PC-9 (cell line): ENCODE measurements around the gene MUC3A. TPM values are rescaled to one million over a fixed set of nuclear protein-coding genes. Genes with fewer than 3 reads are reported as not detected.
"Not testable (repeated sequence)": the region's sequence is repeated elsewhere in the genome, so short reads cannot be mapped to it uniquely, and the experiment has no call there.

Experiments
- BruUV-seq: library from RNA; stranded (reverse); fragments of 400-500 nt; replicated peaks from 2 replicates; lab custom pipeline; 2021; lab: Mats Ljungman, UMichigan
- CTCF ChIA-PET: fragments of 300-600 bp; sonication (Branson Sonifier 250); formaldehyde crosslinking; loops from one replicate; lab custom pipeline; 2022; ENCODE audit warnings: antibody characterized with exemption; lab: Charles Lee
- POLR2A ChIA-PET: fragments of 300-600 bp; sonication (Branson Sonifier 250); formaldehyde crosslinking; loops from one replicate; lab custom pipeline; 2022; ENCODE audit warnings: antibody characterized with exemption; ENCODE audit not compliant: unreplicated experiment; lab: Charles Lee
- DNase-seq, 2 experiments: peaks; one replicate each; pipeline versions ENCODE4 v3.0.0 to v3.0.0-alpha.2; 2015 to 2022; ENCODE audit warnings: mixed read lengths in 1 of 2
- H2AFZ ChIP-seq: fragments of 200-600 bp; sonication (generic); 2 replicates; pipeline ENCODE4 v1.8.1; 2017; ENCODE audit warnings: antibody characterized with exemption
- H3F3A ChIP-seq: fragments of 200-600 bp; sonication (generic); 2 replicates; pipeline ENCODE4 v1.8.1; 2017; ENCODE audit warnings: antibody characterized with exemption, mild to moderate bottlenecking, low read depth; ENCODE audit not compliant: insufficient read depth
- H3K27ac ChIP-seq: fragments of 200-600 bp; sonication (generic); 2 replicates; pipeline ENCODE4 v1.6.1; 2016; ENCODE audit warnings: mixed run types
- H3K27me3 ChIP-seq: fragments of 200-600 bp; sonication (generic); 2 replicates; pipeline ENCODE4 v1.6.1; 2016; ENCODE audit warnings: low read depth, mixed run types; ENCODE audit not compliant: insufficient read depth
- H3K36me3 ChIP-seq: fragments of 200-600 bp; sonication (generic); 2 replicates; pipeline ENCODE4 v1.6.1; 2016; ENCODE audit warnings: low read depth, mixed run types
- H3K4me1 ChIP-seq: fragments of 200-600 bp; sonication (generic); replicated peaks from 2 replicates; pipeline ENCODE4 v1.6.1; 2016; ENCODE audit warnings: mixed run types; ENCODE audit not compliant: insufficient read depth
- H3K4me2 ChIP-seq: fragments of 200-600 bp; sonication (generic); 2 replicates; pipeline ENCODE4 v1.6.1; 2017; ENCODE audit warnings: mixed run types
- H3K4me3 ChIP-seq: fragments of 200-600 bp; sonication (generic); 2 replicates; pipeline ENCODE4 v1.6.1; 2016; ENCODE audit warnings: mixed run types
- H3K79me2 ChIP-seq: fragments of 200-600 bp; sonication (generic); 2 replicates; pipeline ENCODE4 v1.6.1; 2017; ENCODE audit warnings: low read depth, mixed run types
- H3K9me2 ChIP-seq: fragments of 200-600 bp; sonication (generic); 2 replicates; pipeline ENCODE4 v1.8.1; 2017; ENCODE audit warnings: mild to moderate bottlenecking; ENCODE audit not compliant: insufficient read depth
- H3K9me3 ChIP-seq: fragments of 200-600 bp; sonication (generic); 2 replicates; pipeline ENCODE4 v1.8.1; 2016; ENCODE audit warnings: low read depth; ENCODE audit not compliant: insufficient read depth
- H4K20me1 ChIP-seq: fragments of 200-600 bp; sonication (generic); 2 replicates; pipeline ENCODE4 v1.8.1; 2017; ENCODE audit not compliant: insufficient read depth
- CTCF ChIP-seq: fragments of 200-600 bp; sonication (generic); conservative IDR thresholded peaks from 2 replicates; pipeline ENCODE4 v1.6.1; 2017; ENCODE audit warnings: mixed run types, antibody characterized with exemption, mild to moderate bottlenecking, moderate library complexity
- EZH2 ChIP-seq: fragments of 200-600 bp; sonication (generic); IDR thresholded peaks from 2 replicates; pipeline ENCODE4 v1.8.0; 2017; ENCODE audit warnings: antibody characterized with exemption, low read depth
- intact Hi-C: fragments of 100-400 bp; cut with micrococcal nuclease; formaldehyde crosslinking; loops from one replicate; pipeline ENCODE4 v1.10.0; 2022; ENCODE audit not compliant: unreplicated experiment
- total RNA-seq: library from RNA; stranded (reverse); gene quantifications from 2 replicates; pipeline ENCODE4 v1.2.3, GENCODE V29; 2021

The MUC3A gene
- total RNA-seq, 1 experiment from 2014 or later, result 0.90 TPM

DNA sequence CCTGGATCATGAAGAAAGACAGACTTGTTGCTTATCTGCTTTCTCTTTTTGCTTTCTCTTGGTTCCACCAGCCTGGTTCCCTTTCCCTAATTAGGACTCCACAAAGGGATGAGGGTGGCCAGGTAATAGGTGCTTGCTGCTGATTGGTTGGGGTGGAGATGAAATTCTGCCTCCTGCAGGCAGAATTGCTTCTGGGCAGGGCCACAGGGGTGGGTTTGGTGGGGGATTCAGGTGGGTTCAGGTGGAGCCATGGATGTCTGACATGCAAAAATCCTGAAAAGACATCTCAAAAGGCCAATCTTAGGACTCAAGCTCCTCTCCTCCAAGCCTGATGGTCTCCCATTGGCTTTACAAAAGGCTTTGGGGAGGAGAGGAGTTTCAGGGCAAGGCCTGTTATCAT lies 28.3 kb upstream of the MUC3A start:
- no peaks in the 10 kb centered on the region for H3K27me3 ChIP-seq
- DNase-seq, result no peak
- no peaks in the 10 kb centered on the region for H3K4me1 ChIP-seq
- H2AFZ ChIP-seq, result no peak overlapping the region
- intact Hi-C loops, result no loop called here
- no peak overlapping the region for H3K4me3 ChIP-seq
- no peaks in the 10 kb centered on the region for H3K9me3 ChIP-seq
- H3K9me2 ChIP-seq, result no peaks in the 10 kb centered on the region
- no peaks in the 10 kb centered on the region for H3F3A ChIP-seq
- no peaks in the 10 kb centered on the region for H3K36me3 ChIP-seq
- H4K20me1 ChIP-seq, result no peaks in the 10 kb centered on the region
- CTCF ChIA-PET, result no interaction called here
- no peak overlapping the region for H3K4me2 ChIP-seq
- no peaks in the 10 kb centered on the region for H3K79me2 ChIP-seq
- BruUV-seq, result no TSS peak
- POLR2A ChIA-PET, result interaction anchor here (0.6 kb wide), 1 partner anchor 11 kb away, joined by 5 read pairs; no protein-coding TSS in a partner anchor
- TF ChIP-seq CTCF, result no peak
- no peak for TF ChIP-seq EZH2
- H3K27ac ChIP-seq, result no peak overlapping the region

DNA sequence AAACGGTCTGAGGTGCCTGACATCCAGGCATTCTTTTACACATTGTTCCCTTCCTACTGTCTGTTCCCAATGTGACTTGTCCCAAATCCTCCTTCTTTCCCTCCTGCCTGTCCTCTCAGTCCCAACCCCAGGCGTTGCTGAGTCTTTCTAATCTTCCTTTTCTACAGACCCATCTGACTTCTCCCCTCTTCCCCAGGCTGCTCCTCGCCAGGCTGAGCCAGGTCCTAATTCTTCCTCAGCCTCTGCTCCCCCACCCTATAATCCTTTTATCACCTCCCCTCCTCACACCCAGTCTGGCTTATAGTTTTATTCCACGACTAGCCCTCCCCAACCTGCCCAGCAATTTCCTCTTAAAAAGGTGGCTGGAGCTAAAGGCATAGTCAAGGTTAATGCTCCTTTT lies 25.7 kb upstream of the MUC3A start:
- H3K4me1 ChIP-seq, H3K27ac ChIP-seq, POLR2A ChIA-PET, H3K4me3 ChIP-seq, H4K20me1 ChIP-seq, H3K79me2 ChIP-seq, H3K9me2 ChIP-seq, H3K27me3 ChIP-seq, intact Hi-C loops, H2AFZ ChIP-seq, H3K9me3 ChIP-seq, H3F3A ChIP-seq, DNase-seq, CTCF ChIA-PET, H3K36me3 ChIP-seq, BruUV-seq, H3K4me2 ChIP-seq: not testable (repeated sequence)

DNA sequence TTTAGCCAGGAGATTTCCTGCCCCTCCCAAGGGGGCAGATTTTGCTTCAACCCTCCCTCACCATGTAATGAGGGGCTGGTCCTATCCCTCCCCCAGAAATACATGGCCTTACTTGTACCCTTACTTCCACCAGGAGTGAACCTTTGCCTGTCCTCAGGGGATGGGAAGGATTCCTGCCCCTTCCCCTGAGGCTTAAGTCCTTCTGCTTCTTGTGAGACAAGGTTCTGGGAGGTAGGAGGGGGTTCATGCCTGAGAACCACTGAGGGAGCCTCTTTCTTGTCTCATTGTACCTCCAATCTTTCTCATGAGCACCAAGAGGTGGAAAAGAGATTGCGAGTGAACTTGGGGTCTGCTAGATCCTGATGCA lies 19.5 kb upstream of the MUC3A start:
- Histone ChIP-seq H3K9me2 (no peaks in the 10 kb centered on the region), H3K4me1 (peaks cover 24% of the 10 kb centered on the region), H3K79me2 (no peaks in the 10 kb centered on the region), H3K4me3 (no peak overlapping the region), H4K20me1 (no peaks in the 10 kb centered on the region), H3K36me3 (no peaks in the 10 kb centered on the region), H3K27me3 (no peaks in the 10 kb centered on the region), H3K4me2 (peak overlapping the region; percentile 60), H3K27ac (peak overlapping the region; percentile 52), H3K9me3 (no peaks in the 10 kb centered on the region), H3F3A (peaks cover 6% of the 10 kb centered on the region), H2AFZ (no peak overlapping the region)
- ChIA-PET POLR2A (no interaction called here), CTCF (no interaction called here)
- TF ChIP-seq CTCF (no peak), EZH2 (no peak)
- intact Hi-C loops, result no loop called here
- TSS peak; percentile 68 for BruUV-seq
- peak in 1 of 2 experiments; percentile 54 for DNase-seq

- Histone ChIP-seq H2AFZ (no peak overlapping the region), H3K4me3 (no peak overlapping the region), H3K9me3 (no peaks in the 10 kb centered on the region), H3K79me2 (no peaks in the 10 kb centered on the region), H3K27ac (no peak overlapping the region), H3K4me1 (peaks cover 24% of the 10 kb centered on the region), H3K9me2 (no peaks in the 10 kb centered on the region), H3K36me3 (no peaks in the 10 kb centered on the region), H3K4me2 (no peak overlapping the region), H3F3A (peaks cover 6% of the 10 kb centered on the region), H3K27me3 (0 out of 2 replicates have a peak, but pooled peaks cover 6% of the 10 kb centered on the region), H4K20me1 (no peaks in the 10 kb centered on the region)
- TF ChIP-seq EZH2 (no peak), CTCF (no peak)
- CTCF ChIA-PET, result no interaction called here
- no peak for DNase-seq
- no TSS peak for BruUV-seq
- intact Hi-C loops, result no loop called here
- POLR2A ChIA-PET, result no interaction called here
Measured at GRCh38 chr7:100933734-100934133, 15.6 kb upstream of the MUC3A start.

- DNase-seq, H4K20me1 ChIP-seq, intact Hi-C loops, POLR2A ChIA-PET, H3K36me3 ChIP-seq, H2AFZ ChIP-seq, H3K79me2 ChIP-seq, H3K4me2 ChIP-seq, H3K4me1 ChIP-seq, H3K27ac ChIP-seq, BruUV-seq, H3F3A ChIP-seq, H3K9me3 ChIP-seq, H3K4me3 ChIP-seq, H3K9me2 ChIP-seq, H3K27me3 ChIP-seq, CTCF ChIA-PET: not testable (repeated sequence)
Measured at GRCh38 chr7:100935381-100935780, 14.0 kb upstream of the MUC3A start.
